Uterus (tissue), 4 donors: Measurements from ENCODE around the gene TNIP1. TPM values are rescaled to one million over a fixed set of nuclear protein-coding genes. Genes with fewer than 3 reads are reported as not detected.

Experiments
- DNase-seq, 2 donors: peaks; one replicate each; pipeline ENCODE4 v3.0.0-alpha.2; 2019 to 2020
- H3K27ac ChIP-seq, 2 donors: fragments of 200-600 bp; sonication (generic); 1 replicate in 1 of 2; 2 replicates in 1 of 2; pipeline ENCODE4 v1.5.1; 2016 to 2018
- H3K27me3 ChIP-seq, 2 donors: fragments of 200-600 bp; sonication (generic); one replicate each; pipeline ENCODE4 v1.5.1; 2018 to 2019; ENCODE audit warnings: control low read depth in 1 of 2
- H3K36me3 ChIP-seq, 2 donors: fragments of 200-600 bp; sonication (generic); one replicate each; pipeline ENCODE4 v1.5.1; 2019; ENCODE audit warnings: control low read depth in 1 of 2
- H3K4me1 ChIP-seq, 2 donors: fragments of 200-600 bp; sonication (generic); one replicate each; pipeline ENCODE4 v1.5.1; 2018 to 2019; ENCODE audit warnings: control low read depth in 1 of 2
- H3K4me3 ChIP-seq, 2 donors: fragments of 200-600 bp; sonication (generic); 1 replicate in 1 of 2; 2 replicates in 1 of 2; pipeline ENCODE4 v1.5.1; 2018 to 2019; ENCODE audit warnings: mild to moderate bottlenecking in 1 of 2
- H3K9me3 ChIP-seq, 2 donors: fragments of 200-600 bp; sonication (generic); one replicate each; pipeline ENCODE4 v1.5.1; 2019; ENCODE audit warnings: control low read depth in 1 of 2
- POLR2A ChIP-seq, 2 donors: fragments of 450-650 bp; IDR thresholded peaks; one replicate each; pipeline ENCODE4 v1.6.1; 2016; ENCODE audit warnings: antibody characterized with exemption in 2 of 2, mild to moderate bottlenecking in 1 of 2, moderate library complexity in 1 of 2
- intact Hi-C: fragments of 100-400 bp; cut with DNase I; formaldehyde crosslinking; loops from one replicate; pipeline ENCODE4 v1.15.1; 2023; ENCODE audit warnings: low total_unique reads
- total RNA-seq, 4 donors: library from RNA; depleted of rRNA in 3 of 4; stranded (reverse); fragments of >200 nt in 3 of 4; gene quantifications; one replicate each; pipeline versions ENCODE4 v1.1.0 to v1.2.4, GENCODE V29; 2014 to 2023
- TF ChIP-seq, protein P1 (sequence below), 4 experiments: fragments of 200-600 bp in 2 of 4; fragments of 450-650 bp in 2 of 4; sonication (generic) in 2 of 4; IDR thresholded peaks; one replicate each; pipeline ENCODE4 v1.5.1; 2016 to 2019; ENCODE audit warnings: antibody characterized with exemption in 4 of 4, mild to moderate bottlenecking in 2 of 4, moderate library complexity in 1 of 4
- donor health status: DM: yes; HTN: yes; CAD: no.

Gene TNIP1, protein sequence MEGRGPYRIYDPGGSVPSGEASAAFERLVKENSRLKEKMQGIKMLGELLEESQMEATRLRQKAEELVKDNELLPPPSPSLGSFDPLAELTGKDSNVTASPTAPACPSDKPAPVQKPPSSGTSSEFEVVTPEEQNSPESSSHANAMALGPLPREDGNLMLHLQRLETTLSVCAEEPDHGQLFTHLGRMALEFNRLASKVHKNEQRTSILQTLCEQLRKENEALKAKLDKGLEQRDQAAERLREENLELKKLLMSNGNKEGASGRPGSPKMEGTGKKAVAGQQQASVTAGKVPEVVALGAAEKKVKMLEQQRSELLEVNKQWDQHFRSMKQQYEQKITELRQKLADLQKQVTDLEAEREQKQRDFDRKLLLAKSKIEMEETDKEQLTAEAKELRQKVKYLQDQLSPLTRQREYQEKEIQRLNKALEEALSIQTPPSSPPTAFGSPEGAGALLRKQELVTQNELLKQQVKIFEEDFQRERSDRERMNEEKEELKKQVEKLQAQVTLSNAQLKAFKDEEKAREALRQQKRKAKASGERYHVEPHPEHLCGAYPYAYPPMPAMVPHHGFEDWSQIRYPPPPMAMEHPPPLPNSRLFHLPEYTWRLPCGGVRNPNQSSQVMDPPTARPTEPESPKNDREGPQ
- total RNA-seq: 10 to 100 TPM; 35.6 to 70.8 (median 50.7) TPM

DNA sequence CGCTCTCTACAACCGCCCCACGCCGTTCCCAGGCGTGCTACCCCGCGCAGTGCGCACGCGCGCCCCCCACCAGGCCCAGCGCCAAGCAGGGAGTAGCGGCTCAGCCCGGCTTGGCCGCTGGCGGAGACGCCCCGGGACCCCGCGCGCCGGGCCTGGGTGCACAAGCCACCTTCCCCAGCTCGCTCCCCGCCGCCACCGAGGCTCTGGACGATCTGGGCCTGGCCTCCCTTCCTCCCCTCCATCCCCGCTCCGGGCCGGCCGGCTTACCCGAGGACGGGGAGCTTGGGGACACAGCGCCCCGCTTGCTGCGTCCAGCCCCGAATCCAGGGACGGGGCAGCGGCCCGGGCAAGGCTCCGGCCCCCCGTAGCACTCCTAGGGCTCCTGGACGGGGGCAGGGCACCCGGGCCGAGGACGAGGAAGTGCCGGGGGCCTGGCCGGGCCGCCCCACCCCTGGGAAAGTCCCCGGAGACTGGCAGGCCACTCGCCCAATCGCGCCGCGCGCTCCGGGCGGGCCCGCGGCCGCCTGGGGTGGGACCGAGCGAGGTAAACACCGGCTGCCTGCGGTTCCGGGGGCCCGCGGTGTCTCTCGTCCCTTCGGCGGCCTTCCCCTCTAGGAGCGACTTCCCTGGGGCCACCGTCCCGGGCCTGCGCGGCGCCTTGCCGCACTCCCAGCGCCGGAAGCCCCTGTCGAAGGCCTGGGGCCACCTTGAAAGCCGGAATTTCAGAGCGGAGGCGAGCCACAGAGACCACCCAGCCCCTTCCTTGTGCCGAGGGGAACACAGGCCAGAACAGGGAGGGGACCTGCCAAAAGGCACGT, at the start of gene TNIP1:
Gene TNIP1 (minus strand): TSS at position 422 of the 818 bp plus-strand sequence. CDS start 15,939 bp downstream, outside the sequence.
- TF ChIP-seq POLR2A (IDR thresholded peaks at IDR 0.05): peak; percentile 80 to 82
- TF ChIP-seq, protein P1, sequence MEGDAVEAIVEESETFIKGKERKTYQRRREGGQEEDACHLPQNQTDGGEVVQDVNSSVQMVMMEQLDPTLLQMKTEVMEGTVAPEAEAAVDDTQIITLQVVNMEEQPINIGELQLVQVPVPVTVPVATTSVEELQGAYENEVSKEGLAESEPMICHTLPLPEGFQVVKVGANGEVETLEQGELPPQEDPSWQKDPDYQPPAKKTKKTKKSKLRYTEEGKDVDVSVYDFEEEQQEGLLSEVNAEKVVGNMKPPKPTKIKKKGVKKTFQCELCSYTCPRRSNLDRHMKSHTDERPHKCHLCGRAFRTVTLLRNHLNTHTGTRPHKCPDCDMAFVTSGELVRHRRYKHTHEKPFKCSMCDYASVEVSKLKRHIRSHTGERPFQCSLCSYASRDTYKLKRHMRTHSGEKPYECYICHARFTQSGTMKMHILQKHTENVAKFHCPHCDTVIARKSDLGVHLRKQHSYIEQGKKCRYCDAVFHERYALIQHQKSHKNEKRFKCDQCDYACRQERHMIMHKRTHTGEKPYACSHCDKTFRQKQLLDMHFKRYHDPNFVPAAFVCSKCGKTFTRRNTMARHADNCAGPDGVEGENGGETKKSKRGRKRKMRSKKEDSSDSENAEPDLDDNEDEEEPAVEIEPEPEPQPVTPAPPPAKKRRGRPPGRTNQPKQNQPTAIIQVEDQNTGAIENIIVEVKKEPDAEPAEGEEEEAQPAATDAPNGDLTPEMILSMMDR (IDR thresholded peaks at IDR 0.05): peak in 3 of 4 experiments; percentile 1 to 8 (median 3)
- peak; percentile 93 to 96 for DNase-seq
- no peaks in the 10 kb centered on the region for H3K9me3 ChIP-seq
- peak within 1 kb of the TSS; percentile 98 to 100 for H3K27ac ChIP-seq
- intact Hi-C loops: no loop called here
- no peaks in the 10 kb centered on the region for H3K27me3 ChIP-seq
- peaks cover 0 to 15% of the 10 kb centered on the region in 2 donors for H3K4me1 ChIP-seq
- H3K36me3 ChIP-seq: no peaks in the 10 kb centered on the region
- H3K4me3 ChIP-seq: peak within 1 kb of the TSS; percentile 57 to 95

DNA sequence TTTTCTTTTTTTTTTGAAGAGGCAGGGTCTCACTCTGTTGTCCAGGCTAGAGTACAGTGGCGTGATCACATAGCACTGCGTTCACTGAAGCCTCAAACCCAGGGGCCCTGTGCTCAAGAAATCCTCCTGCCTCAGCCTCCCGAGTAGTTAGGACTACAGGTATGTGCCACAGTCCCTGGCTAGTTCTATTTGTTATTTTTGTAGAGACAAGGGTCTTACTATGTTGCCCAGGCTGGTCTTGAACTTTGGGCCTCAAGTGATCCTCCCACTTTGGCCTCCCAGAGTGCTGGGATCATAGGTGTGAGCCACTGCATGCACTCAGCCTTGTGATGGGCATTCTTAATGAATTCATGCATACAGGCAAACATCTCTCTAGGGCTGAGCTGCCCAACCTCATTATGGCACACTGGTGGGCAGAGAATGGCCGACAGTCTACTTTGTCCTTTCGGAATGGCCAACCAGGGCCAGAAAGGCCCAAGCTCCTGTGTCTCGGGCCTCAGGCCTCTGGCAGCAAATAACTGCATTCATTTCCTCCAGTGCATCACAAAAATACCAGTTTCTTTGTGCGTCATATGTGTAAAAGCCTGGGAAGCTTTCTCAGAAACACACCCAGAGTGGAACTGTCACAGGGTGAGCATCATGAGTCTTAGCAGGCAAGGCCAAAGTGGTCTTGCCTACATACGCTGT, 49.5 kb upstream of the TNIP1 start:
- no peaks in the 10 kb centered on the region for H3K4me1 ChIP-seq
- intact Hi-C loops: no loop called here
- TF ChIP-seq POLR2A (IDR thresholded peaks at IDR 0.05): no peak
- TF ChIP-seq, protein P1 (IDR thresholded peaks at IDR 0.05): no peak
- no peaks in the 10 kb centered on the region for H3K9me3 ChIP-seq
- no peak overlapping the region for H3K27ac ChIP-seq
- H3K27me3 ChIP-seq: no peaks in the 10 kb centered on the region
- H3K36me3 ChIP-seq: no peaks in the 10 kb centered on the region
- DNase-seq: no peak
- no peak overlapping the region for H3K4me3 ChIP-seq

DNA sequence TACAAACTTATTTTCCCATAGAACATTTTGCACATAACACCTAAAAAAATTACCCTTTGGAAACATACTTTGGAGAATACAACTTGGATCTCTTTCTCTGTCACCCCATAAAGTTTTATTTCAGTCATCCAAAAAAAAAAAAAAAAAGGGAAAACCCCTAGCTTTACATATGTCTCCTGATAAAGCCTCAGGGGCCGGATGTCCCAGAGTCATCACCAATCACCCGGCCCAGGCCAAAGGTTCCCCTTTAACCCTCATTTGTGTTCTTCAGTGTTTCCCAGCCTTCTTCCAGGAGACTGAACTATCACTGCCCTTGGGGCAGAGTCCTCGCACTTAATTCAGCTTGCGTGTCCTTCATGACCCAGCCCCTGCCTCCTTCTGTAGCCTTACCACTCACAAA, 48.0 kb upstream of the TNIP1 start:
- DNase-seq: no peak
- no peaks in the 10 kb centered on the region for H3K36me3 ChIP-seq
- intact Hi-C loops: loop anchor here (10.0 kb wide), 1 partner anchor 106 kb away; no protein-coding TSS in a partner anchor
- no peak overlapping the region for H3K4me3 ChIP-seq
- no peaks in the 10 kb centered on the region for H3K4me1 ChIP-seq
- no peaks in the 10 kb centered on the region for H3K27me3 ChIP-seq
- TF ChIP-seq, protein P1 (IDR thresholded peaks at IDR 0.05): no peak
- no peak for TF ChIP-seq POLR2A (IDR thresholded peaks at IDR 0.05)
- H3K27ac ChIP-seq: no peak overlapping the region
- no peaks in the 10 kb centered on the region for H3K9me3 ChIP-seq

DNA sequence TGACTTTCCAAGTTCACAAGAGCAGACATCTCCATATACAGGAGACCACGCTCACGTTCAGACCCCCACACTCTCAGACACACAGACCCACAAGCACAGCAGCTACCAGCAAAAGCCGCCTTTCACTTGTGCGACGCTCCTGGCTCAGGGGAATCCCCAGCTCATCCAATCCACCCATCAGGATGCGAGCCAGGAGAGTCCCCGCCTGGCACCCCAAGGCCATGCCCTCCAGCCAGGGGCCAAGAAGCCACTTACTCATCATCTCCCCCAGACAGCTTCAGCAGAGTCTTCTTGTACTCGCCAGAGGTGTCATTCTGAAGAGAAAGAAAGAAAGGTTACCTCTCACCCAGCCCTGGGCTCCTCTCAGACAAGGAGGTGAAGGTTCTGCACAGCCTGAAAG, 47.1 kb upstream of the TNIP1 start:
- Histone ChIP-seq H3K36me3 (no peaks in the 10 kb centered on the region), H3K27me3 (no peaks in the 10 kb centered on the region), H3K27ac (no peak overlapping the region), H3K4me3 (no peak overlapping the region), H3K4me1 (no peaks in the 10 kb centered on the region), H3K9me3 (no peaks in the 10 kb centered on the region)
- no peak for DNase-seq
- TF ChIP-seq POLR2A (IDR thresholded peaks at IDR 0.05): no peak
- TF ChIP-seq, protein P1 (IDR thresholded peaks at IDR 0.05): no peak
- intact Hi-C loops: loop anchor here (2.0 to 10.0 kb wide), 2 partner anchors 37 to 107 kb away; no protein-coding TSS in a partner anchor
